Endothelial cell (in vitro differentiated cells): ENCODE measurements around the gene NCOA3. TPM values are rescaled to one million over a fixed set of nuclear protein-coding genes. Genes with fewer than 3 reads are reported as not detected.

Source experiments
- DNase-seq: peaks from one replicate; pipeline ENCODE4 v3.0.0; 2021; ENCODE audit warnings: low spot score
- H3K27ac Mint-ChIP-seq: one replicate; pipeline ENCODE4 v1.8.0; 2021; ENCODE audit warnings: mixed read lengths, inconsistent platforms; ENCODE audit not compliant: unreplicated experiment
- H3K27me3 Mint-ChIP-seq: one replicate; pipeline ENCODE4 v1.8.0; 2021; ENCODE audit warnings: mild to moderate bottlenecking, moderate library complexity, mixed read lengths, inconsistent platforms; ENCODE audit not compliant: unreplicated experiment
- H3K36me3 Mint-ChIP-seq: one replicate; pipeline ENCODE4 v1.8.0; 2021; ENCODE audit warnings: mild to moderate bottlenecking, low read depth, mixed read lengths, inconsistent platforms; ENCODE audit not compliant: unreplicated experiment
- H3K4me1 Mint-ChIP-seq: one replicate; pipeline ENCODE4 v1.8.0; 2021; ENCODE audit warnings: mild to moderate bottlenecking, mixed read lengths, inconsistent platforms; ENCODE audit not compliant: unreplicated experiment
- H3K4me3 Mint-ChIP-seq: one replicate; pipeline ENCODE4 v1.8.0; 2021; ENCODE audit warnings: mild to moderate bottlenecking, mixed read lengths, inconsistent platforms; ENCODE audit not compliant: unreplicated experiment
- H3K9me3 Mint-ChIP-seq: one replicate; pipeline ENCODE4 v1.8.0; 2021; ENCODE audit warnings: mixed read lengths, inconsistent platforms; ENCODE audit not compliant: unreplicated experiment
- CTCF ChIP-seq: fragments of 200-600 bp; sonication (generic); IDR thresholded peaks from one replicate; pipeline ENCODE4 v1.5.0; 2021; ENCODE audit warnings: antibody characterized with exemption; ENCODE audit not compliant: unreplicated experiment
- total RNA-seq: library from RNA; stranded (reverse); fragmentation: NEBNext Ultra II Directional; extraction: Animal tissue kit (Norgen Biotek cat#: 25700); gene quantifications from one replicate; pipeline ENCODE4 v1.2.1, GENCODE V29; 2021; ENCODE audit not compliant: unreplicated experiment

Gene NCOA3
- total RNA-seq, 1 donor from 2014 or later, result 54.8 TPM

GRCh38 chr20:47482705-47483104, 19.0 kb upstream of the NCOA3 start:
- Mint-ChIP-seq H3K4me3 (no peak overlapping the region), H3K36me3 (peaks cover 4% of the 10 kb centered on the region), H3K4me1 (peaks cover 24% of the 10 kb centered on the region), H3K27me3 (peaks cover 4% of the 10 kb centered on the region), H3K9me3 (no peaks in the 10 kb centered on the region), H3K27ac (no peak overlapping the region)
- DNase-seq, result no peak
- TF ChIP-seq CTCF, result no peak

DNA sequence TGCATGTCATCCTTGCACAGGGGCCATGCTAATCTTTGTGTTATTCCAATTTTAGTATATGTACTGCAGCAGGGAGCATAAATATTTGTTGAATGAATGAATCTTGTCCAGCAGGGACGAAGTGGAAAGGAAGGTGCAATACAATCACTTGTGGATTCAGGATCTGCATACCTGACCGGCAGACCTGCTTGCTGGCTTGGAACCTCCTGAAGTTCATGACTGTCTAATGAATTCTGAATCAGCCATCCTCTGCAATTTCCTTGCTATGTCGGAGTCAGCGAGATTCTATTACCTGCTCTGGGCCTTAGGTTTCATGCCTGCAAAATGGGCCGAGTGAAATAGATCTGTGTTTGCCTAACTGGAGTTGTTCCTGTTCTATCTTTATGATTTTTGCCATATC, 17.4 kb upstream of the NCOA3 start:
- no peak overlapping the region for H3K4me3 Mint-ChIP-seq
- no peak for TF ChIP-seq CTCF
- no peak for DNase-seq
- H3K27me3 Mint-ChIP-seq, result peaks cover 5% of the 10 kb centered on the region
- H3K9me3 Mint-ChIP-seq, result no peaks in the 10 kb centered on the region
- H3K4me1 Mint-ChIP-seq, result peaks cover 19% of the 10 kb centered on the region
- peaks cover 4% of the 10 kb centered on the region for H3K36me3 Mint-ChIP-seq
- no peak overlapping the region for H3K27ac Mint-ChIP-seq

DNA sequence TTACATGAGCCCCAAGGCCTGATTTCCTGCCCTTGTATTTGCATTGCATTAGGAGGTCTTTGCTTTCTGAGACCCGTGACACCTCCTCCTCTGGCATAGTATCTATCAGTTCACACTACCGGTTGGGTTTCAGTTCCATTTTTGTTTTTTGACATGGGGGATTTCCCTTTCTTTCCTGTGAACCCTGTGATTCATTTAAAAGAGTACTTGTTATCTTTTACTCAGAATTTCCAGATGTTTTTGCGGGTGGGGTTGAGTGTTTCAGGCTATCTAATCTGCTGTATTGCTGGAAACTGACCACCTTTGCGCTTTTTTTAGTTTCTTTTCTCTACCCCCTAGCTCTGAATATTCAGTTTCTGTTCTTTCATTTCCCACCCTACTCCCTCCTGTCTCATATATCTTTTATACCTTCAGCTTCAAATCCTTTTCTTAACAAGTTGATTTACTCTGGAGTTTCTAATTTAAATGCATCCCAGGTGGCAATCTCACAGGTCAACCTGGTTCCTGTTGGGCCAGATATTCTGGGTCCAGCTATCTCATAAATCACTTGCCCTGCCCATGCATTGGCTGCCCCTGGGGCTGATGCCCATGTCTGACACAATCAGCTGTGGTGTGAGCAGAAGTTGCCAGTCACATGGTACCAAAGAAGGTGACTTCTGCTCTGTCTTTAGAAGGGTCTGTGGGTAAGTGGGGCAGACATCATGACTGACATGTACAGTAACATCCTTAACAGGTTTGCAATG, 14.3 kb upstream of the NCOA3 start:
- Mint-ChIP-seq H3K27me3 (peaks cover 3% of the 10 kb centered on the region), H3K4me3 (no peak overlapping the region), H3K4me1 (peaks cover 11% of the 10 kb centered on the region), H3K27ac (no peak overlapping the region), H3K36me3 (no peaks in the 10 kb centered on the region), H3K9me3 (no peaks in the 10 kb centered on the region)
- TF ChIP-seq CTCF, result no peak
- DNase-seq, result no peak

GRCh38 chr20:47489448-47489872, 12.2 kb upstream of the NCOA3 start:
- no peak for DNase-seq
- Mint-ChIP-seq H3K4me1 (peaks cover 15% of the 10 kb centered on the region), H3K9me3 (no peaks in the 10 kb centered on the region), H3K36me3 (no peaks in the 10 kb centered on the region), H3K27me3 (peaks cover 3% of the 10 kb centered on the region), H3K4me3 (no peak overlapping the region), H3K27ac (no peak overlapping the region)
- no peak for TF ChIP-seq CTCF

- TF ChIP-seq CTCF, result no peak
- no peak for DNase-seq
- Mint-ChIP-seq H3K4me3 (no peak overlapping the region), H3K27ac (no peak overlapping the region), H3K27me3 (peaks cover 1% of the 10 kb centered on the region), H3K36me3 (no peaks in the 10 kb centered on the region), H3K9me3 (no peaks in the 10 kb centered on the region), H3K4me1 (peaks cover 13% of the 10 kb centered on the region)
Observed at GRCh38 chr20:47490795-47491194, 10.9 kb upstream of the NCOA3 start.
